Activated T-cell treated with anti-CD3 and anti-CD28 coated beads for 48 hours (primary cell): ENCODE measurements around the gene GOLGA8F.
"Not testable (repeated sequence)": the region's sequence is repeated elsewhere in the genome, so short reads cannot be mapped to it uniquely, and the experiment has no call there.

Experiments used
- DNase-seq: peaks from one replicate; pipeline ENCODE4 v3.0.0-alpha.2; 2020; ENCODE audit warnings: low read depth

The GOLGA8F gene, protein sequence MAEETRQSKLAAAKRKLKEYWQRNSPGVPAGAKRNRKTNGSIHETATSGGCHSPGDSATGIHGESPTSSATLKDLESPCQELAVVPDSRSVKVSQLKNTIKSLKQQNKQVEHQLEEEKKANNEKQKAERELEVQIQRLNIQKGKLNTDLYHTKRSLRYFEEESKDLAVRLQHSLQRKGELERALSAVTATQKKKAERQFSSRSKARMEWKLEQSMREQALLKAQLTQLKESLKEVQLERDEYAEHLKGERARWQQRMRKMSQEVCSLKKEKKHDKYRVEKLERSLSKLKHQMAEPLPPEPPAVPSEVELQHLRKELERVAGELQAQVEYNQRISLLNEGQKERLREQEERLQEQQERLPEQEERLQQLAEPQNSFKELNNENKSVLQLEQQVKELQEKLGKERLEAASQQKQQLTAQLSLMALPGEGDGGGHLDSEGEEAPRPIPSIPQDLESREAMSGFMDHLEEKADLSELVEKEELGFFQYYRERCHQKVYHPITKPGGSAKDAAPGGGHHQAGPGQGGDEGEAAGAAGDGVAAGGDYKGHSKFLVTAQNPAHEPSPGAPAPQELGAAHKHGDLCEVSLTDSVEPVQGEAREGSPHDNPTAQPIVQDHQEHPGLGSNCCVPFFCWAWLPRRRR

DNA sequence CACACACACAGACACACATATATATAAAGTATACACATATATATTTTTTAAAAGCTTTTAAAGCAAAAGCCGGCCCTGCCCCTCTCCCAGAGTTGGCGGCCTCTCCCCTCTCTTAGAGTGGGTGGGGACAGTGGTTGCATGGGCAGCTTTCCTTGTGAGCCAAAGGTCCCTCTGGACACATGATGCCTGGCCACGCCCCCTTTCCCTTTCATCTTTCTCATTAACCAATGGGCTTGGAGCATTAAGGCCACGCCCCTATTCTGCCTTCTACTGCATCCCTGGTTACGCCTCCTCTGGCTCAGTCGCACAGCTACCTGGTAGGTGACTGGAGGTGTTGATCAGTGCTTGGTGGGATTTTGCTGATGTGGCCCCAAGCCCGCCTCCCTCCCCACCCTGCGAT is at the start of gene GOLGA8F:
Gene GOLGA8F, plus strand, starts transcription at position 301 of the 400 bp plus-strand sequence. Its CDS starts 98 bp downstream, at position 399.
- not testable (repeated sequence) for DNase-seq

DNA sequence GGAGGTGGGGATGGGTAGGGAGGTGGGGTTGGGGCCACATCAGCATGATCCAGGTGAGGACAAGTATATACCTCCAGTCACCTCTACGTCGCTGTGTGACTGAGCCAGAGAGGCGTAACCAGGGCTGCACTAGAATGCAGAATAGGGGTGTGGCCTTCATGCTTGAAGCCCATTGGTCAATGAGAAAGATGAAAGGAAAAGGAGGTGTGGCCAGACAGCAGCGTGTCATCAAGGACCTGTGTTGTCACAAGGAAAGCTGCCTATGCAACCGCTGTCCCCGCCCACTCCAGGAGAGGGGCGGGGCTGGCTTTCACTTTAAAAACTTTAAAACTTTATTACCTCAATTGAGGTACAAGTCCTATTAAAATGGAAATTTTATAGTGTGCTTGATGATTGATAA is 20.5 kb upstream of the GOLGA8F start, which contains the start of gene GOLGA6L24:
Gene GOLGA6L24, minus strand, starts transcription at position 101 of the 400 bp plus-strand sequence. Its CDS starts 61 bp downstream, at position 40.
- DNase-seq: not testable (repeated sequence)

DNA sequence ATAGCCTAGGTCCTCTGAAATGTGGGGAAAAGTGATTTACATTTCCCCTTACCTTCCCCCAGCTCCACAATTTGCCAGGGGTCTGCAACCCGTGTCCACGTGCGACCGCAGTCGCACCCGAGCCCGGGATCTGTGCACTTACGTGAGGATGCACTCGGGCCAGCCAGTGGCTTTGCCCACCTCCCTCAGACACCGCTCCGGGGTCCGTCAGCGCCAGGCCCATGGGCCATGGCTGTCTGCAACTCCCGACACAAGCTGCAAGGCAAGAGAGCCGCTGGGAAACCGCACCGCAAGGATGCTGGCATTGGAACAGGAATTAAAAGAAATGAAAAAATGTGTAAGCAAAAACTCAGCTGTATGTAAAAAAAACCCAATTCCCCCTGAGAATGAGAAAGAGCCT is 13.0 kb upstream of the GOLGA8F start:
- not testable (repeated sequence) for DNase-seq

DNA sequence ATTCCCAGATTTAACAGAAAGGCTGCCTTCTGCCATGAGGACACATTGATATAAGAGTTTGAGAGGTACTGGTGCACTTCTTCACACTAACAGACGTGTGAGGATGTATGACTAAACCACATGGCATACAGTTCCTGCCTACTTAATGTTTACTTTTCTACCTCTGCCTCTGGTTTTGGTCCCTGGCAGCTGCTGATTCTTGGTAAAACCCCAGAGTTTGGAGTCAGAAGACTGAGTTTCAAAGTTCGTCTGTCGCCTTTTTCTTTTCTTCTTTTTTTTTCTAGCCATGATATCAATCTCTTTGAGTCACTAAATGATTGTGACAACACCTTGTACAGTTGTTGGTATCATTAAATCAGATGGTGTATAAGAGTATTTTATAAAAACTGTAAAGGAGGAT is 1.6 kb downstream of the GOLGA8F start:
- not testable (repeated sequence) for DNase-seq

DNA sequence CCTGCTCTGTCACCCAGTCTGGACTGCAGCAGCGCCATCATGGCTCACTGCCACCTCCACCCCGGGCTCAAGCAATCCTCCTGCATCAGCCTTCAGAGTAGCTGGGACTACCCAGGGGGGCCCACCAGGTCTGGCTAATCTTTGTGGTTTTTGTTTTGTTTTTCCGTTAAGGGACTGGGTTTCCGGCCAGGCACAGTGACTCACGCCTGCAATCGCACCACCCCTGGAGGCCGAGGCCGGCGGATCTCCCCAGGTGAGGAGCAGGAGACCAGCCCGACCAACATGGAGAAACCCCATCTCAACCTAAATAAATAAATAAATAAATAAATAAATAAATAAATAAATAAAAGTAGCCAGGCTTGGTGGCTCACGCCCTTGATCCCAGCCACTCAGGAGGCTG is 17.6 kb downstream of the GOLGA8F start:
- DNase-seq: not testable (repeated sequence)

DNA sequence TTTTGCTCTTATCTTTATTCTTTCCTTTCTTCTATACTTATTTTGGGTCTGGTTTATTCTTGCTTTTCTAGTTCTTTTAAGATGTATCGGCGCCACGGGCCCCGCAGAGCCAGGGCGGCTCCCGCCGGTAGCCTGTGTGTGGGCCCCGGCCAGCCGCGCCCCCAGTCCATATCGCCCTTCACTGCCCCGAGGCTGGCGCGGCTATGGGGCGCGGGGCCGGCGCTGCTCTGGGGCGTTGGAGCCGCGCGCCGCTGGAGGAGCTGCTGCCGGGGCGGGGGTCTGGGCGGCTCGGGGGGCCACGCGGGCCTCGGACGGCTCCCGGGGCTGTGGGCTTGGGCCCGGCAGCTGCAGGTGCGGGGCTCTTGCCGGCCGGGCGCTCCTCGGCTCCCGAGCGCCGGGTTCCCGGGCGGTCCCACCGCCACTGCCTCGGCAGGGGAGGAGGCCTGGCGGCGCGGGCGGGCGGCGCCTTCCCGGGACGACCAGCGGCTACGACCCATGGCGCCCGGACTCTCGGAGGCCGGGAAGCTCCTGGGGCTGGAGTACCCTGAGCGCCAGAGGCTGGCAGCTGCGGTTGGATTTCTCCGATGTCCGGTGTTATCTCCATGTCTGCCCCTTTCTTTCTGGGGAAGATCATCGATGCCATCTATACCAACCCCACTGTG is 24.4 kb downstream of the GOLGA8F start:
- not testable (repeated sequence) for DNase-seq

DNA sequence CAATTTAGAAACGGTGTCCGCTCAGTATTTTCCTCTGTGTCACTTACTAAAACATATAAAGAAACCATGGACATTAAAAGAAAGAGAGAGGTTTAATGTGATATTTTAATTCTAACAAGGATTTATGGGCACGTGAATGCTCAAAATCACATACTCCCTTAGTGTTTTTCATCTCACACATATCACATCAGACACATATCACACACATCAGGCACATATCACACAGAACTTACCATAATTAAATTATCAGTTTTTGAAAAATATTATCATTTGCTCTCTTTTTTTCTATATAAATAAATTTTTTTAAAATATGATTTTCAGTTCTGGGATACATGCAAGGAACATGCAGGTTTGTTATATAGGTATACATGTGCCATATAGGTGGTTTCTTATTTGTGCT is 42.0 kb downstream of the GOLGA8F start:
- DNase-seq: not testable (repeated sequence)

DNA sequence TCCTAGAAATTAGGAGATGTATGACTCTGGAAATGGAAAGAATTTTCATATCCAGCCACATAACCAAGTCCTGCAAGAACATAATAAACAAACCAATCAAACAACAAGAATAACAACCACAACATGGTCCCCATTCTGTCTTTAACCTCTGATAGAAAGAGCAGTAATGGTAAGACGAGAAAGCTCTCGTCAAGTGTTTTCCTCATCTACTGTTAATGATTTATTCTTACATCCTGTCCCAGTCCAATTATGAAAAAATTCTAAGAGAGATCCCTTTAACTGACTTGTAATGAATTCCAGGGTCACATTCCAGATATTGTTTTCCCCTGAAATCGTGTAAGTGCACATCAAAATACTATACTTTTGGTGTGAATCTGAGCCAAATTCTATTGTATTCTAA is 57.1 kb downstream of the GOLGA8F start:
- not testable (repeated sequence) for DNase-seq
